T-helper 2 cell treated with Interferon-gamma antibody and Interleukin-4, amounts not matched to agents 5 μg/mL and 100 μg/mL, for 36 hours (primary cell): ENCODE measurements around the gene EXTL2.
"Not testable (repeated sequence)": the region's sequence is repeated elsewhere in the genome, so short reads cannot be mapped to it uniquely, and the experiment has no call there.

Source experiments
- DNase-seq: peaks from one replicate; pipeline ENCODE4 v3.0.0; 2021; ENCODE audit warnings: low spot score
- H3K27ac Mint-ChIP-seq: one replicate; pipeline ENCODE4 v1.8.0; 2021; ENCODE audit warnings: mild to moderate bottlenecking, mixed read lengths
- H3K27me3 Mint-ChIP-seq: one replicate; pipeline ENCODE4 v1.8.0; 2021; ENCODE audit warnings: low read depth, mixed read lengths
- H3K36me3 Mint-ChIP-seq: one replicate; pipeline ENCODE4 v1.8.0; 2021; ENCODE audit warnings: low read depth, mixed read lengths
- H3K4me1 Mint-ChIP-seq: one replicate; pipeline ENCODE4 v1.8.0; 2021; ENCODE audit warnings: low read depth, mixed read lengths
- H3K4me3 Mint-ChIP-seq: one replicate; pipeline ENCODE4 v1.8.0; 2022; ENCODE audit warnings: mild to moderate bottlenecking, moderate library complexity, mixed read lengths
- H3K9me3 Mint-ChIP-seq: one replicate; pipeline ENCODE4 v1.8.0; 2021; ENCODE audit warnings: mixed read lengths

Gene EXTL2

GRCh38 chr1:100894603-100895539, at the start of gene EXTL2:
TSS of gene EXTL2 (minus strand) at chr1:100894842. CDS start at chr1:100888757, 6,085 bp downstream.
- peaks cover 16% of the 10 kb centered on the region for H3K9me3 Mint-ChIP-seq
- H3K36me3 Mint-ChIP-seq, result peaks cover 34% of the 10 kb centered on the region
- H3K4me1 Mint-ChIP-seq, result peaks cover 42% of the 10 kb centered on the region
- H3K27me3 Mint-ChIP-seq, result no peaks in the 10 kb centered on the region
- peak within 1 kb of the TSS; percentile 97 for H3K4me3 Mint-ChIP-seq
- DNase-seq, result peak; percentile 63
- H3K27ac Mint-ChIP-seq, result peak within 1 kb of the TSS; percentile 98

- Mint-ChIP-seq H3K4me1 (peaks cover 41% of the 10 kb centered on the region), H3K4me3 (no peak overlapping the region), H3K36me3 (peaks cover 87% of the 10 kb centered on the region), H3K27ac (no peak overlapping the region), H3K27me3 (no peaks in the 10 kb centered on the region), H3K9me3 (peaks cover 54% of the 10 kb centered on the region)
- DNase-seq, result no peak
These were observed 48.9 kb upstream of the EXTL2 start for GRCh38 chr1:100943533-100943932.

- H3K4me1 Mint-ChIP-seq, result peaks cover 33% of the 10 kb centered on the region
- no peaks in the 10 kb centered on the region for H3K27me3 Mint-ChIP-seq
- H3K4me3 Mint-ChIP-seq, result peak overlapping the region; percentile 48
- H3K27ac Mint-ChIP-seq, result no peak overlapping the region
- peaks cover 86% of the 10 kb centered on the region for H3K36me3 Mint-ChIP-seq
- peaks cover 50% of the 10 kb centered on the region for H3K9me3 Mint-ChIP-seq
- DNase-seq, result no peak
These were observed 47.8 kb upstream of the EXTL2 start for GRCh38 chr1:100942304-100943046.

GRCh38 chr1:100941580-100942216, 47.1 kb upstream of the EXTL2 start:
- Mint-ChIP-seq H3K36me3 (peaks cover 83% of the 10 kb centered on the region), H3K27me3 (no peaks in the 10 kb centered on the region), H3K4me1 (peaks cover 29% of the 10 kb centered on the region), H3K4me3 (peak overlapping the region; percentile 48), H3K9me3 (peaks cover 46% of the 10 kb centered on the region), H3K27ac (peak overlapping the region; percentile 27)
- no peak for DNase-seq

- Mint-ChIP-seq H3K9me3 (peaks cover 44% of the 10 kb centered on the region), H3K4me3 (peak overlapping the region; percentile 7), H3K27me3 (no peaks in the 10 kb centered on the region), H3K36me3 (peaks cover 82% of the 10 kb centered on the region), H3K27ac (peak overlapping the region; percentile 75), H3K4me1 (peaks cover 34% of the 10 kb centered on the region)
- DNase-seq, result peak; percentile 50
These were observed 46.5 kb upstream of the EXTL2 start for GRCh38 chr1:100941098-100941527.

- Mint-ChIP-seq H3K4me1 (peaks cover 38% of the 10 kb centered on the region), H3K4me3 (no peak overlapping the region), H3K27ac (no peak overlapping the region), H3K27me3 (no peaks in the 10 kb centered on the region), H3K36me3 (peaks cover 81% of the 10 kb centered on the region), H3K9me3 (peaks cover 27% of the 10 kb centered on the region)
- no peak for DNase-seq
These were observed 41.7 kb upstream of the EXTL2 start for GRCh38 chr1:100936194-100936967.

GRCh38 chr1:100933555-100933954, 38.9 kb upstream of the EXTL2 start:
- DNase-seq, H3K27me3 Mint-ChIP-seq, H3K4me3 Mint-ChIP-seq: not testable (repeated sequence)
- H3K36me3 Mint-ChIP-seq, result peaks cover 73% of the 10 kb centered on the region
- H3K27ac Mint-ChIP-seq, result peak overlapping the region; percentile 62
- H3K9me3 Mint-ChIP-seq, result peaks cover 21% of the 10 kb centered on the region
- peaks cover 49% of the 10 kb centered on the region for H3K4me1 Mint-ChIP-seq

GRCh38 chr1:100931716-100932115, 37.1 kb upstream of the EXTL2 start:
- Mint-ChIP-seq H3K4me1 (peaks cover 48% of the 10 kb centered on the region), H3K27ac (no peak overlapping the region)

GRCh38 chr1:100930494-100930893, 35.9 kb upstream of the EXTL2 start:
- H3K4me1 Mint-ChIP-seq, result peaks cover 39% of the 10 kb centered on the region
- H3K27me3 Mint-ChIP-seq, result no peaks in the 10 kb centered on the region
- peak overlapping the region; percentile 59 for H3K27ac Mint-ChIP-seq
- peaks cover 11% of the 10 kb centered on the region for H3K9me3 Mint-ChIP-seq
- no peak for DNase-seq
- H3K36me3 Mint-ChIP-seq, result peaks cover 50% of the 10 kb centered on the region
- peak overlapping the region; percentile 59 for H3K4me3 Mint-ChIP-seq

More at GRCh38 chr1:100931716-100932115, 37.1 kb upstream of the EXTL2 start:
- Mint-ChIP-seq H3K36me3 (peaks cover 58% of the 10 kb centered on the region), H3K27me3 (no peaks in the 10 kb centered on the region), H3K9me3 (peaks cover 11% of the 10 kb centered on the region), H3K4me3 (no peak overlapping the region)
- DNase-seq, result no peak

GRCh38 chr1:100928128-100928527, 33.5 kb upstream of the EXTL2 start:
- peaks cover 4% of the 10 kb centered on the region for H3K9me3 Mint-ChIP-seq
- H3K27ac Mint-ChIP-seq, result no peak overlapping the region
- no peak overlapping the region for H3K4me3 Mint-ChIP-seq
- peaks cover 44% of the 10 kb centered on the region for H3K36me3 Mint-ChIP-seq
- H3K27me3 Mint-ChIP-seq, result no peaks in the 10 kb centered on the region
- DNase-seq, result no peak
- H3K4me1 Mint-ChIP-seq, result peaks cover 43% of the 10 kb centered on the region

GRCh38 chr1:100927276-100927675, 32.6 kb upstream of the EXTL2 start:
- Mint-ChIP-seq H3K4me3 (no peak overlapping the region), H3K27ac (no peak overlapping the region), H3K36me3 (peaks cover 43% of the 10 kb centered on the region), H3K9me3 (peaks cover 4% of the 10 kb centered on the region), H3K27me3 (no peaks in the 10 kb centered on the region), H3K4me1 (peaks cover 42% of the 10 kb centered on the region)
- DNase-seq, result no peak

- H3K4me3 Mint-ChIP-seq, result no peak overlapping the region
- no peak for DNase-seq
- H3K36me3 Mint-ChIP-seq, result peaks cover 37% of the 10 kb centered on the region
- peaks cover 4% of the 10 kb centered on the region for H3K9me3 Mint-ChIP-seq
- H3K27me3 Mint-ChIP-seq, result no peaks in the 10 kb centered on the region
- peak overlapping the region; percentile 79 for H3K27ac Mint-ChIP-seq
- H3K4me1 Mint-ChIP-seq, result peaks cover 38% of the 10 kb centered on the region
These were observed 31.6 kb upstream of the EXTL2 start for GRCh38 chr1:100926240-100926639.

GRCh38 chr1:100924991-100925390, 30.3 kb upstream of the EXTL2 start:
- peak overlapping the region; percentile 23 for H3K27ac Mint-ChIP-seq
- DNase-seq, result no peak

More at GRCh38 chr1:100924991-100925390, 30.3 kb upstream of the EXTL2 start:
- Mint-ChIP-seq H3K36me3 (peaks cover 36% of the 10 kb centered on the region), H3K27me3 (no peaks in the 10 kb centered on the region), H3K9me3 (peaks cover 4% of the 10 kb centered on the region), H3K4me1 (peaks cover 33% of the 10 kb centered on the region), H3K4me3 (peak overlapping the region; percentile 35)
